Measurements from ENCODE around the gene CCL13.
"Not testable (repeated sequence)": the region's sequence is repeated elsewhere in the genome, so short reads cannot be mapped to it uniquely, and the experiment has no call there.

Gene CCL13

GRCh38 chr17:34313164-34313563 is 43.1 kb upstream of the CCL13 start:
- Histone ChIP-seq H3K9me3 (ENCODE audit: severe bottlenecking) (no peaks in the 10 kb centered on the region), H3K27ac (ENCODE audit: poor library complexity, severe bottlenecking) (no peak overlapping the region), H3K36me3 (ENCODE audit: low read depth) (no peaks in the 10 kb centered on the region), H3K27me3 (ENCODE audit: insufficient read depth, poor library complexity, severe bottlenecking) (no peaks in the 10 kb centered on the region), H3K4me1 (ENCODE audit: insufficient read depth, poor library complexity, severe bottlenecking) (no peaks in the 10 kb centered on the region), H3K4me3 (ENCODE audit: severe bottlenecking) (no peak overlapping the region)
- DNase-seq (ENCODE audit: low spot score) (no peak), ATAC-seq (ENCODE audit: low read depth) (no peak)
- TF ChIP-seq, protein P1, sequence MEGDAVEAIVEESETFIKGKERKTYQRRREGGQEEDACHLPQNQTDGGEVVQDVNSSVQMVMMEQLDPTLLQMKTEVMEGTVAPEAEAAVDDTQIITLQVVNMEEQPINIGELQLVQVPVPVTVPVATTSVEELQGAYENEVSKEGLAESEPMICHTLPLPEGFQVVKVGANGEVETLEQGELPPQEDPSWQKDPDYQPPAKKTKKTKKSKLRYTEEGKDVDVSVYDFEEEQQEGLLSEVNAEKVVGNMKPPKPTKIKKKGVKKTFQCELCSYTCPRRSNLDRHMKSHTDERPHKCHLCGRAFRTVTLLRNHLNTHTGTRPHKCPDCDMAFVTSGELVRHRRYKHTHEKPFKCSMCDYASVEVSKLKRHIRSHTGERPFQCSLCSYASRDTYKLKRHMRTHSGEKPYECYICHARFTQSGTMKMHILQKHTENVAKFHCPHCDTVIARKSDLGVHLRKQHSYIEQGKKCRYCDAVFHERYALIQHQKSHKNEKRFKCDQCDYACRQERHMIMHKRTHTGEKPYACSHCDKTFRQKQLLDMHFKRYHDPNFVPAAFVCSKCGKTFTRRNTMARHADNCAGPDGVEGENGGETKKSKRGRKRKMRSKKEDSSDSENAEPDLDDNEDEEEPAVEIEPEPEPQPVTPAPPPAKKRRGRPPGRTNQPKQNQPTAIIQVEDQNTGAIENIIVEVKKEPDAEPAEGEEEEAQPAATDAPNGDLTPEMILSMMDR (IDR thresholded peaks at IDR 0.05; ENCODE audit: poor library complexity, severe bottlenecking), result no peak

GRCh38 chr17:34314279-34314678 is 42.0 kb upstream of the CCL13 start:
- Histone ChIP-seq H3K4me3 (ENCODE audit: severe bottlenecking) (no peak overlapping the region), H3K27ac (ENCODE audit: poor library complexity, severe bottlenecking) (no peak overlapping the region), H3K4me1 (ENCODE audit: insufficient read depth, poor library complexity, severe bottlenecking) (no peaks in the 10 kb centered on the region), H3K27me3 (ENCODE audit: insufficient read depth, poor library complexity, severe bottlenecking) (no peaks in the 10 kb centered on the region), H3K36me3 (ENCODE audit: low read depth) (no peaks in the 10 kb centered on the region), H3K9me3 (ENCODE audit: severe bottlenecking) (no peaks in the 10 kb centered on the region)
- TF ChIP-seq, protein P1 (IDR thresholded peaks at IDR 0.05; ENCODE audit: poor library complexity, severe bottlenecking), result no peak
- no peak for ATAC-seq (ENCODE audit: low read depth)
- no peak for DNase-seq (ENCODE audit: low spot score)

- H3K27ac ChIP-seq (ENCODE audit: poor library complexity, severe bottlenecking), result no peak overlapping the region
- TF ChIP-seq, protein P1 (IDR thresholded peaks at IDR 0.05; ENCODE audit: poor library complexity, severe bottlenecking), result no peak
- no peaks in the 10 kb centered on the region for H3K27me3 ChIP-seq (ENCODE audit: insufficient read depth, poor library complexity, severe bottlenecking)
- no peak for ATAC-seq (ENCODE audit: low read depth)
- no peaks in the 10 kb centered on the region for H3K4me1 ChIP-seq (ENCODE audit: insufficient read depth, poor library complexity, severe bottlenecking)
- DNase-seq (ENCODE audit: low spot score), result no peak
- no peaks in the 10 kb centered on the region for H3K36me3 ChIP-seq (ENCODE audit: low read depth)
- no peaks in the 10 kb centered on the region for H3K9me3 ChIP-seq (ENCODE audit: severe bottlenecking)
- H3K4me3 ChIP-seq (ENCODE audit: severe bottlenecking), result no peak overlapping the region
Measured at GRCh38 chr17:34318474-34318873, 37.8 kb upstream of the CCL13 start.

GRCh38 chr17:34319039-34319483 is 37.2 kb upstream of the CCL13 start, which contains the start of gene CCL8:
TSS of gene CCL8 (plus strand) at chr17:34319435. CDS start at chr17:34319502, 67 bp downstream.
- H3K36me3 ChIP-seq (ENCODE audit: low read depth), result no peaks in the 10 kb centered on the region
- H3K27ac ChIP-seq (ENCODE audit: poor library complexity, severe bottlenecking), result no peak within 1 kb of the TSS
- no peak within 1 kb of the TSS for H3K4me3 ChIP-seq (ENCODE audit: severe bottlenecking)
- no peak for DNase-seq (ENCODE audit: low spot score)
- H3K4me1 ChIP-seq (ENCODE audit: insufficient read depth, poor library complexity, severe bottlenecking), result no peaks in the 10 kb centered on the region
- ATAC-seq (ENCODE audit: low read depth), result no peak
- no peaks in the 10 kb centered on the region for H3K9me3 ChIP-seq (ENCODE audit: severe bottlenecking)
- no peaks in the 10 kb centered on the region for H3K27me3 ChIP-seq (ENCODE audit: insufficient read depth, poor library complexity, severe bottlenecking)
- TF ChIP-seq, protein P1 (IDR thresholded peaks at IDR 0.05; ENCODE audit: poor library complexity, severe bottlenecking), result no peak

DNA sequence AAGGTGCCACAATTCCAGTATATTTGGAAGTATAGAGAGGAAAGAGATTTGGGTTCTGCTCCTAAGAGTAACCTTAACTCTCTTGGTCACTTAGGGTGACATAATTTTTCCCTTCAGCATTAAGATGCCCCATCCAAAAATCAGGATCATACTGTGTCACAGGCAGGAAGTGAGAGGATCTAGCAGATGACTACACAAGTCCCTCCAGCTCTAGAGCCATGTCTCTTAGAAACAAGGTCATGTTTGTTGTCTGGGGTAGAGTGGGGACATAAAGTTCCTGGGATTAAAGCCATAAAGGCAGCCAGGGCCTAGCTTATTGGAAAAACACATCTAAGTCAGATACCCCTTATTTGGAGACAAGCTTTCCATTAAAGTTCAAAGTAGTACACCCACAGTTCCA is 34.3 kb upstream of the CCL13 start:
- TF ChIP-seq, protein P1 (IDR thresholded peaks at IDR 0.05; ENCODE audit: poor library complexity, severe bottlenecking), result no peak
- no peaks in the 10 kb centered on the region for H3K4me1 ChIP-seq (ENCODE audit: insufficient read depth, poor library complexity, severe bottlenecking)
- no peak for ATAC-seq (ENCODE audit: low read depth)
- H3K27me3 ChIP-seq (ENCODE audit: insufficient read depth, poor library complexity, severe bottlenecking), result no peaks in the 10 kb centered on the region
- H3K4me3 ChIP-seq (ENCODE audit: severe bottlenecking), result no peak overlapping the region
- no peak for DNase-seq (ENCODE audit: low spot score)
- H3K27ac ChIP-seq (ENCODE audit: poor library complexity, severe bottlenecking), result no peak overlapping the region
- H3K36me3 ChIP-seq (ENCODE audit: low read depth), result no peaks in the 10 kb centered on the region
- H3K9me3 ChIP-seq (ENCODE audit: severe bottlenecking), result no peaks in the 10 kb centered on the region

- H3K27ac ChIP-seq (ENCODE audit: poor library complexity, severe bottlenecking); H3K9me3 ChIP-seq (ENCODE audit: severe bottlenecking); H3K36me3 ChIP-seq (ENCODE audit: low read depth); H3K4me1 ChIP-seq (ENCODE audit: insufficient read depth, poor library complexity, severe bottlenecking); H3K27me3 ChIP-seq (ENCODE audit: insufficient read depth, poor library complexity, severe bottlenecking); ATAC-seq (ENCODE audit: low read depth); DNase-seq (ENCODE audit: low spot score); H3K4me3 ChIP-seq (ENCODE audit: severe bottlenecking): not testable (repeated sequence)
Measured at GRCh38 chr17:34327580-34327979, 28.7 kb upstream of the CCL13 start.

Measured in RWPE2 (cell line).